ENCODE measurements around the gene CHST12. TPM values are rescaled to one million over a fixed set of nuclear protein-coding genes. Genes with fewer than 3 reads are reported as not detected.

Gene CHST12
- total RNA-seq, 1 experiment from 2014 or later, result 19.3 TPM

- Histone ChIP-seq H2BK5ac (ENCODE audit: insufficient read length, low read length) (no peak overlapping the region), H2BK12ac (ENCODE audit: insufficient read length, low read depth, low read length) (no peak overlapping the region), H3K4me2 (ENCODE audit: insufficient read depth, insufficient read length, low read length) (no peak overlapping the region), H2BK120ac (ENCODE audit: low read depth, low read length, poor library complexity, severe bottlenecking) (no peak overlapping the region), H4K8ac (replicated peaks; ENCODE audit: insufficient read length, low read depth, low read length) (no peak overlapping the region), H4K5ac (ENCODE audit: insufficient read length, low read depth, low read length) (no peak overlapping the region), H3K79me2 (ENCODE audit: insufficient read depth, low read length) (peaks cover 2% of the 10 kb centered on the region; the same call in 1 of the 2 replicates), H3K27ac (ENCODE audit: insufficient read length, low read depth, low read length) (peak overlapping the region; percentile 24), H4K91ac (ENCODE audit: insufficient read length, low read depth, low read length) (no peak overlapping the region), H2BK20ac (ENCODE audit: low read depth, low read length, poor library complexity, severe bottlenecking) (no peak overlapping the region), H3K18ac (ENCODE audit: insufficient read length, low read depth, low read length) (no peak overlapping the region), H3K27me3 (ENCODE audit: insufficient read depth, low read length) (no peaks in the 10 kb centered on the region), H3T11ph (ENCODE audit: low read length) (no peak overlapping the region), H3K14ac (ENCODE audit: insufficient read depth, low read length) (no peak overlapping the region), H3K79me1 (ENCODE audit: insufficient read depth, low read depth, low read length, poor library complexity, severe bottlenecking) (no peaks in the 10 kb centered on the region), H2AFZ (ENCODE audit: low read length) (no peak overlapping the region), H3K9me3 (ENCODE audit: control insufficient read depth, low read depth, low read length) (no peaks in the 10 kb centered on the region), H3K4ac (ENCODE audit: low read depth, low read length) (no peak overlapping the region), H3K9ac (ENCODE audit: extremely low read depth, insufficient read length, low read length) (no peak overlapping the region), H3K4me1 (ENCODE audit: insufficient read depth, low read length) (0 out of 2 replicates have a peak, but pooled peaks cover 2% of the 10 kb centered on the region), H3K56ac (ENCODE audit: insufficient read length, low read depth, low read length) (no peak overlapping the region), H4K20me1 (ENCODE audit: control insufficient read depth, insufficient read depth, insufficient read length) (peaks cover 2% of the 10 kb centered on the region), H2BK15ac (ENCODE audit: low read depth, low read length) (no peak overlapping the region), H3K23ac (ENCODE audit: insufficient read length, low read depth, low read length) (no peak overlapping the region), H3K23me2 (ENCODE audit: insufficient read length, low read depth, low read length, poor library complexity, severe bottlenecking) (no peaks in the 10 kb centered on the region), H2AK5ac (ENCODE audit: insufficient read length, low read length) (no peak overlapping the region)
- no CpG with 5 or more reads among the region's 5 CpGs for WGBS (ENCODE audit: extremely low coverage, insufficient read length, low lambda C conversion rate)
- no peaks in the 10 kb centered on the region for H3K27me3 Mint-ChIP-seq (ENCODE audit: low read depth)
- no peak overlapping the region for H3K4me3 Mint-ChIP-seq
- peaks cover 3 to 14% (median 5%) of the 10 kb centered on the region in 3 experiments; a peak in 5 of 7 replicates for H3K36me3 Mint-ChIP-seq (ENCODE audit: insufficient read depth in 1 of 3, low read depth in 3 of 3)
- peak overlapping the region; percentile 0 to 59 (median 6); a peak in 4 of 7 replicates for H3K27ac Mint-ChIP-seq
- H3K9me3 Mint-ChIP-seq, result peaks cover 0 to 3% of the 10 kb centered on the region in 2 experiments; a peak in 2 of 5 replicates
- DNase-seq, result no peak
- no peak for TF ChIP-seq CTCF (conservative IDR thresholded peaks at IDR 0.05)
- H3K4me1 Mint-ChIP-seq, result peaks cover 17 to 36% of the 10 kb centered on the region in 2 experiments
These were observed 12.7 kb downstream of the CHST12 start for GRCh38 chr7:2416063-2416462.

Data from H9 (cell line).